ENCODE results near the gene WFS1.

WFS1 gene

GRCh38 chr4:6269616-6270511 is at the start of gene WFS1:
Gene WFS1 (plus strand): TSS chr4:6269850. CDS start chr4:6277456, 7,606 bp downstream.
- peak; percentile 100 for DNase-seq (ENCODE audit: low spot score)

- DNase-seq (ENCODE audit: low spot score), result no peak
Observed at GRCh38 chr4:6221301-6221850, 48.3 kb upstream of the WFS1 start.

DNA sequence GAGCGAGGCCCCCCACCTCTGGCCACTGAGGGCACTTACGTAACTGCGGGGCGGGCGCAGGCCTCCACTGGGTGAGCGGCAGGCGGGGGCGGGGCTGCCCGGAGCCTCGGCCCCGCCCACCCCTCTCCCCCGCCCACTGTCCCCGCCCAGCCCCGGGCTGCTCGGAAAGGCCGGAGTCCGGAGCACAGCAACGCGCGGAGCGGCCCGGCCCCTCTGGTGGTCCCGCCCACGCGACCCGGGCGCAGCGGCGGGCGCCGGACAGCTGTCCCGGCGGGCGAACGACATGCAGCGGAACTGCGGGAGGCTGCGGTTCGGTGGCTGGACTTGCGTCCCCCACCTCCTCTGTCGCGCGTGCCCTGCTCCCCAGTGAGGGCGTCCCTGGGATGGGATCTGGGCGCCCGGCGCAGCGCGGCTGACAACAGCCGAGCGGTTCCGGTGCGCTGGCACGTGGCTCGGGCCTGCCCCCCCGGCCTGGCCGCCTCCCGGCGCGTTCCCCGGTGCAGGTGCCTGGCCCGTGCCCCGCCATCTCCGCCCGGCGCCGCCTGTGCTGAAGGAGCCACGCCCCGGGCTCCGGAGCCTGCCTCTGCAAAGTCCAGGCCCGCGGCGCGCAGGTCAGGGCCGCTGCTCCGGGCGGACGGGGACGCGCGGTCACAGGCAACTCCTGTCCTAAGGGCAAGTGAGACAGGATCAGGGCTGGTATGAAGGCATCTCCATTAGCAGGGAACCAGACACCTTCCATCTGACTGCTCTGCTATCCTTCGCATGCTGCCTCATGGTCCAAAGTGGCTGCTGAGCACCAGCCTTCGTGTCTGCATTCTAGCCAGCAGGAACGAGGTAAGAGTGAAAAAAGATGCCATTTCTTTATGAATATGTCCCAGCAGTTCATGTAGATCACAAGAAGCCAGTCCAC is 47.5 kb upstream of the WFS1 start:
- peak; percentile 56 for DNase-seq (ENCODE audit: low spot score)

- DNase-seq (ENCODE audit: low spot score), result peak; percentile 4
Observed at GRCh38 chr4:6222761-6223292, 46.8 kb upstream of the WFS1 start.

GRCh38 chr4:6224735-6225134 is 44.9 kb upstream of the WFS1 start:
- DNase-seq (ENCODE audit: low spot score), result no peak

GRCh38 chr4:6225469-6225868 is 44.2 kb upstream of the WFS1 start:
- DNase-seq (ENCODE audit: low spot score), result peak; percentile 48

DNA sequence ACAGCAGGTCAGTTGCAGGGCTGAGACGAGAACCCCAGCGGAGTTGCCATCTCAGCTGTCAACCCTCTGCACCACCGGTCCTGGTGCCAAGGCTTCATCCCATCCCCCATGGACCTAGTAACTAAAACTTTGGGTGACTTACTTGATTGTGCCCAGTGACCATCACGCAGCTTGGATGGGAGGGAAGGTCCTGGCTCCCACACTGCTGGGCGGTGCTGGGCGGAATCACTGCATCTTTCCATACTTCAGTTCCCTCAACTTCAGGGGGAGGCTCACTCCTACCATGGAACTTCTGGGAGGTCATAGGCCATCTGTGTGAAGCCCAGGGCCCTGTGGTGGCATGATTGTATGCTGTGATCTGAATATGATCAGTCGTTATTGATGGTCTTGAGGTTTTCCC is 43.1 kb upstream of the WFS1 start:
- peak; percentile 2 for DNase-seq (ENCODE audit: low spot score)

DNA sequence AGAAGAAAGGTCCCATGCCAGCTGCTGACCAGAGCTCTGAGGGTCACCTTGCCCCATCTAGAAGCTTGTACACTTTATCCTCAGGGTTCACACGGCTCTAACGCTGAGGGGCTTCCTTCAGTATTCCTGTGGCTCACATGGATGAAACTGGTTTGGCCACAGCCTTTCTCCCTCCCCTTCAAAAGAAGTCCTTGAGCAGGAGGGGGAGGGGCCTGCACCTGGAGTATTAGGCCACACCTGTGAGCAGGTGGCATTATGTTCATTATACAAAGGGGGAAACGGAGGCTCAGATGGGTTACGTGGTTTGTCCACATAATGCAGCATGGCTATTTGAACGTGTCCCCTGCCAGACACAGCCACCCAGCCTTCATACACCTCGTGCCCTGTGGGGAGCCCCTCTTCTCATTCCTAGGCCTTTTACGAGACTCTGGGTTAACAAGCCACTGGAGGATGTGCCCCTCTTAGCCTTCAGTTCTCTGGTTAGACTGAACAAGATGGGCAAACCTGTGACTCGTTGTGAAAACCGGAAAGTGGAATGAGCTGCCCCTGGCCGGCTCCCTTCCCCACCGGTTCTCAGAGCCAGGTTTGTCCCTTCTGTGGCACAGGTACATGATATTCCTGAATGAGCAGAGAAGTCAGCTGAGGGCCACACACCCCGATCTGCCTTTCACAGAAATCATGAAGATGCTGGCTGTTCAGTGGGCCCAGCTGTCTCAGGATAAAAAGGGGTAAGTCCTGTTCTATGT is 42.1 kb upstream of the WFS1 start:
- DNase-seq (ENCODE audit: low spot score), result peak; percentile 4

GRCh38 chr4:6228158-6229067 is 41.2 kb upstream of the WFS1 start:
- DNase-seq (ENCODE audit: low spot score), result no peak

DNA sequence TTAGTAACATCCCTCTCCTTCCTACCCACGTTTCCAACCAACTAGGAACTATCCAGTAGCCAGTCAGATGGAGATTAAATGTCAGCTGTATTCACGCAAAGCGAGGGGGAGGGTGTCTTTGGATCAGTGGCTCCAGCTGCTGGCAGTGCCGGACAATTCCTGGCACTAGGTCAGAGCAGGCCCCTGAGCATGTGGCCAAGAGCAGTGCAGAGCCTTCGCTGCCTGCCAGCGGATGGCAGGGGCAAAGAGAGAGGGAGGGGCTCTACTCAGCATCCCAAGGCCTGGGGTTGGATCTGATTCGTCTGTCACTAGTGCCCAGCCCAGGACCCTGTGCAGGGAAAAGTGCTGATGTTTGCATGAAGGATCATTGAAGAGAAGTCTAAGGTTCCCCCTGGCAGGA is 40.6 kb upstream of the WFS1 start:
- DNase-seq (ENCODE audit: low spot score), result no peak

DNA sequence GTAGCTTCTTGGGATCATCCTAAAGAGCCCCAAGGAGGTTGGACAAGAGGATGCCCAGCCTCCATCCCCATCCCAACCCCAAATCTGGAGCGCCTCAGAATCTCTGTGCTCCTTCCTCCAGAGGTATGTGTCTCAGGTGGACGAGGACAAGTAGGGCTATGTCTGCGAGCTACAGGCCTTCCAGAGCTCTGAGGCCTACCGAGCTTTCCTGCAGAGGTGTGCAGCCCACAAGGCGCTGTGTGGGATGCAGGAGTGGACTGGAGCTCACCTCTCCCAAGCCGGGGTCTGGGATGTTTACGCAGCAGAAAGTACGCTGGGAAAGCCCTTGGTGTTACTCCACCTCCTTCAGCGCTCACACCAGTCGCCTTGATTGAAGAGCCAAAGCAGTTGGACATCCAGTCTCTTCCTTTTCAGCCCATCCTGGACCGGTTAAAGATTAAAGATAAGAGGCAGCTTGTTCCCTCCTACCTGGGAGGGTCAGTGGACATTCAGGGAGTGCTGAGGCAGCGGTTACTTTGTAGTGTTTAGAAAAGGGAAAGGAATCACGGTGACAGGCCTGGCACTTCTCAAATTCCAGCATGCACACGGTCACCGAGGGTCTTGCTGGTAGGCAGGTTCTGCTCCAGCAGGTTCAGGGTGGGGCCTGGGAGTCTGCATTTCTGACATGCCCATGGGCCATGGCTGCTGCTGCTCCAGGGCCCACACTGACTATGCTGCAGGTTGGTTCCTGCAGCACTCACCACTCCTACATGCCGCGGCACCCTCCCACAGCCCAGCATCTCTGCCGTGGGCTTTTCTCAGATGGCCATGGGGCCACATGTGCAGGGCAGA is 39.8 kb upstream of the WFS1 start:
- DNase-seq (ENCODE audit: low spot score), result no peak

DNA sequence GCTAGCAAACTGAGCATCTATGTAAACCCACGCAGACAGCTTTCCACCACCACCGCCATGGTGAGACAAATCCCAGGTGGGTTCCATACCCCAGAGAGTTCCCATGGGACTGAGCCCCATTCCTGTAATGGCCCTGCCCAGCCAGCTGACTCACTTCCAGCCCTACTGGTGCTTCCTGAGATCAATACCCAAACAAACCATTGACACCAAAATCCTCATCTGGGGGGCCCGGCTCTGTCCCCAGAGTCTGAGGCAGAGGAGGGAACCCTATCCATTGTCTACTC is 39.2 kb upstream of the WFS1 start:
- no peak for DNase-seq (ENCODE audit: low spot score)

GRCh38 chr4:6230827-6231662 is 38.6 kb upstream of the WFS1 start:
- no peak for DNase-seq (ENCODE audit: low spot score)

DNA sequence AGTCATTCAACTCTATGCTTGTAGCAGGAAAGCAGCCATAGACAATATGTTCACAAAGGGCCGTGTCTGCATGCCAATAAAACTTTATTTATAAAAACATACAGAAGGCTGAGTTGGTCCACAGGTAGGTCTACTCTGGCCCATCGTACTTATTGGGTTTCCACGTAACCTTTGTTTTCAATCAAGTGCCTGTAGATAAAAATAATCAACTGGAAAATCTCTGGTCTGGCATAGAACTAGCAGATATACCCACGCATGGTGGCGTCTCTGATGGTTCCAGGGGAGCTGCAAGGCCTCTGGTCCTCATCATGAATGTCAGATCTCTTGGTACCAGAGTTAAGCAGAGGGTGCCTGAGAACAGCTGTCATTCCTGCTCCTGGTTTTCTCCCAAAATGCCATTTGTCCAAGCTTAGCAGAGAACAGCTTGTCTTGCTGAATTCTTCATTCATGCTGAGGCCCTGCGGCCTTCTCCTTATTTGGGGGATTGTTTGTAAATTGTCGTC is 37.9 kb upstream of the WFS1 start:
- no peak for DNase-seq (ENCODE audit: low spot score)

- DNase-seq (ENCODE audit: low spot score), result no peak
Observed at GRCh38 chr4:6232836-6233785, 36.5 kb upstream of the WFS1 start.

DNA sequence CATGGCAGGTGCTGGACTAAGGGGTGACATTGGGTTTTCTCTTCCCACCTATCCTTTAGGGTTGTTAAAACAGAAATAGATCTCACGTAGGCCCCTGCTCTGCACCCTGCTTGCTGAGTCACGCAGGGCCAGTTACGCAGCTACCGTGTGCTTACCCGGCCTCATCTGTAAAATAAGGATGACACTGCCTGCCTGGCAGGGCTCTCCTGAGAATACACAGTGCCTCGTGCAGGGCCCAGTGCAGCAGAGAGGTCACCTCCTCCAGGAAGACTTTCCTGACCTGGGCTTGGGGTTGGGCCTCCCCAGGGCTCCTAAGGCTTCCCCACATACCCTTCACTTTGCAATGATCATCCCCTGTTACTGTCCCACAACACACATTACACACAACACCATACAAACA is 35.7 kb upstream of the WFS1 start:
- no peak for DNase-seq (ENCODE audit: low spot score)

GRCh38 chr4:6235012-6235411 is 34.6 kb upstream of the WFS1 start:
- DNase-seq (ENCODE audit: low spot score), result no peak
